NB4 (cell line): ENCODE data around the gene CLRN3.
A peak's percentile ranks its signal among the peaks of the same experiment; 100 is the strongest.

ENCODE experiments used
- DNase-seq: peaks from one replicate; pipeline ENCODE4 v3.0.0; 2010; ENCODE audit warnings: low read depth
- H3K4me3 ChIP-seq: one replicate; pipeline ENCODE4 v1.5.1; 2011; ENCODE audit warnings: mild to moderate bottlenecking, low read depth, low read length, moderate library complexity
- CTCF ChIP-seq: IDR thresholded peaks from one replicate; pipeline ENCODE4 v1.5.1; 2012; ENCODE audit warnings: low read depth, low read length
- MAX ChIP-seq: IDR thresholded peaks from 2 replicates; pipeline ENCODE4 v1.6.1; 2011; ENCODE audit warnings: low read depth, low read length
- MYC ChIP-seq: IDR thresholded peaks from 2 replicates; pipeline ENCODE4 v1.6.1; 2011; ENCODE audit warnings: low read depth, low read length
- POLR2A ChIP-seq: IDR thresholded peaks from 2 replicates; pipeline ENCODE4 v1.6.1; 2011; ENCODE audit warnings: mild to moderate bottlenecking; ENCODE audit not compliant: insufficient read length; ENCODE audit errors: extremely low read depth

CLRN3 gene

GRCh38 chr10:127897177-127897576 lies 4.4 kb upstream of the CLRN3 start:
- no peak for DNase-seq
- no peak overlapping the region for H3K4me3 ChIP-seq
- TF ChIP-seq POLR2A (no peak), MAX (no peak), CTCF (no peak), MYC (no peak)

DNA sequence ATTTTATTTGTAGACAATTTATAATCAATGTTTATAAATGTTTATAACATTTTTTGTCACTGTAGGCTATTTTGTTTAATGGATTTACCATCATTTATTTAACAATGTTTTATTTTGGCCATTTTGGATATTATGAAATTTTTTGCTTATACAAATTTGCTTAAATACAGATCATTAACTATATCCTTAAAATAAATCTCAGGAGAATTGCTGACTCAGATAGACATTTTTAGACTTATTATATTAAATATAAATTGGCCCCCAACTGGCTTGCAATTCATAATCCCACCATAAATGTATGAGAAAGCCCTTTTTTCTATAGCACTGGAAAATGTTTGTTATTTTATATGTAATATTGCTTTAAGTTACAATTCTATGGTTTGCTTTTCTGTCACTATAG lies 3.8 kb upstream of the CLRN3 start:
- H3K4me3 ChIP-seq = no peak overlapping the region
- no peak for TF ChIP-seq POLR2A
- no peak for TF ChIP-seq CTCF
- DNase-seq = no peak

DNA sequence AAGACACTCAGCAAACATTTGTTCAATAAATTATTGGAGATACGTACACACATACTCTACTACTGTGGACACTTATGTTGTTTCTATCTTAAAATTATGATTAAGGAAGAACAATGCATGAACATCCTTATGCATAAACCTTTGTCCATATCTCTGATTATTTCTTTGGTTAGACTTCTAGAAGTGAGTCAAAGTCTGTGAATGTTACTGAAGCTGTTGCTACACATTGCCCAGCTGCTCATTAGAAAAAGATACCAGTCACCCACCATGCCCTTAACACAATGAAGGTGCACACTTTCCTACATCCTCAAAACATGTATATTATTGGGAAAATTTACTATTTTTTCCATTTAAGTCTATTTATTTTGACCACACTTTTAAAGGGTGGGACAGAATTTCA lies 1.4 kb upstream of the CLRN3 start:
- H3K4me3 ChIP-seq = no peak overlapping the region
- TF ChIP-seq POLR2A (no peak), MYC (no peak), MAX (no peak), CTCF (no peak)
- no peak for DNase-seq

- H3K4me3 ChIP-seq = no peak overlapping the region
- TF ChIP-seq MAX (no peak), MYC (no peak), CTCF (no peak), POLR2A (no peak)
- DNase-seq = no peak
These were observed 1.9 kb downstream of the CLRN3 start for GRCh38 chr10:127890832-127891334.

DNA sequence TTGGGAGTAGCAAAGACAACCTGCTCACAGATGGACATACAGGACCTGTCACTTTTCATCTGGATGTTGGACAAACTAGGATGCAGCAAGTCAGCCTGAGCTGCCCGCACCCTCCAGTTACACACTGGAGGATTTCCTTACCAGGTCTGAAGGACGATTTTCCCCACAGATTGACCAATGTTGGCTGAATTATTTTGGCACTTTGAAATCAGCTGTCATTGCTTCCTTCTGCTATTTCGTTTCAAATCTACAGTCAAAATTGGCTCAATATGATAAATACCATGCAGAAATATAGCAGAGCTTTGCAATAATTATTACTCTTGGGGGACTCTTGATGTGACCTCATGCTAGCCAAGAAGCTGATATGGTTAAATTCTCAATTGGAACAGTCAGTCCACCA lies 2.5 kb downstream of the CLRN3 start:
- TF ChIP-seq POLR2A (no peak), MAX (no peak), MYC (no peak), CTCF (no peak)
- DNase-seq = no peak
- H3K4me3 ChIP-seq = no peak overlapping the region

DNA sequence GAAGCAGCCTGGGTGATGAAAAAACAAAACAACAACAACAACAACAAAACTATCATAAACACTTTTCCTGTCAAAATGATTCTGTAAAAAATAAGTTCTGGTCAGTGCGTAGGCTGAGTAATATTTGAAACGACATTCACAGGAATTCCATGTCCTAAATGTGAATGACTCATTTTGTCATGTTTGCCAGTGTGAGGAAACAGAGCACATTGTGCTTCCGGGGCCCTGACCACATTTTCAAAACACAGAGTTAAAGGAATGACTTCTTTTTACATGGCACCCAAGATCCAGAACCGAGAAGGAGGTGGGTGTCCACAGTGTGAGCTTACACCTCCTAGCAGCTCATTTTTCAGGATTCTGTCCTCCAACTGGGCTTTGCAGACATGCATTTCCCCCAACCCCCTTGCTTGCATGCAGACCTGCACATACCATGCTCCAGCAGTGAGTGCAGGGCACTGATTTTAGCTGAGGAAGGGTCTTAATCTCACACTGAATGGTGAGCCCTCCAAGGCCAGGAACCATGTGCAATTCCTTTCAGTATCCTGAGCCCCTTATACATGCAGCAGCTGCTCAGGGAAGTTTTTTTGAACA lies 3.0 kb downstream of the CLRN3 start:
- no peak for TF ChIP-seq MAX
- no peak for TF ChIP-seq CTCF
- TF ChIP-seq MYC = no peak
- TF ChIP-seq POLR2A = no peak
- DNase-seq = peak; percentile 58
- H3K4me3 ChIP-seq = no peak overlapping the region
